ENCODE results near the gene EPHA4. TPM values are rescaled to one million over a fixed set of nuclear protein-coding genes. Genes with fewer than 3 reads are reported as not detected.

The EPHA4 gene
- total RNA-seq, 2 experiments from 2014 or later: 0.23 TPM; not detected in 1

GRCh38 chr2:221412978-221413377, 159.1 kb downstream of the EPHA4 start:
- intact Hi-C loops (cut with micrococcal nuclease; ENCODE audit: unreplicated experiment): no loop called here
- BruUV-seq (replicated peaks): no TSS peak

GRCh38 chr2:221410487-221410886, 161.6 kb downstream of the EPHA4 start:
- H3K79me2 ChIP-seq (ENCODE audit: insufficient read depth, low read depth, low read length): no peaks in the 10 kb centered on the region

More at GRCh38 chr2:221412978-221413377, 159.1 kb downstream of the EPHA4 start:
- Histone ChIP-seq H4K20me1 (ENCODE audit: insufficient read depth, low read length) (no peaks in the 10 kb centered on the region), H3K9me3 (ENCODE audit: low read length) (no peaks in the 10 kb centered on the region), H3K4me3 (ENCODE audit: low read depth, low read length, poor library complexity, severe bottlenecking) (no peak overlapping the region), H3K4me1 (ENCODE audit: insufficient read depth, low read length, poor library complexity, severe bottlenecking) (no peaks in the 10 kb centered on the region), H3K4me2 (ENCODE audit: low read length) (no peak overlapping the region), H3K79me2 (ENCODE audit: insufficient read depth, low read depth, low read length) (no peaks in the 10 kb centered on the region), H3K9me2 (ENCODE audit: insufficient read depth, low read length) (no peaks in the 10 kb centered on the region), H2AFZ (ENCODE audit: low read length) (no peak overlapping the region), H3K36me3 (ENCODE audit: insufficient read depth, low read length) (no peaks in the 10 kb centered on the region), H3K27ac (ENCODE audit: low read depth, low read length, poor library complexity, severe bottlenecking) (no peak overlapping the region)
- CTCF ChIA-PET (ENCODE audit: unreplicated experiment): interaction anchor here (0.5 kb wide), 1 partner anchor 1418 kb away, joined by 4 read pairs; no protein-coding TSS in a partner anchor
- POLR2A ChIA-PET: no interaction called here
- no peak for DNase-seq (ENCODE audit: low spot score)
- TF ChIP-seq CTCF (conservative IDR thresholded peaks at IDR 0.05; ENCODE audit: low read length): no peak
- no peak for TF ChIP-seq EZH2phosphoT487 (IDR thresholded peaks at IDR 0.05; ENCODE audit: borderline replicate concordance, low read depth, low read length)

More at GRCh38 chr2:221410487-221410886, 161.6 kb downstream of the EPHA4 start:
- CTCF ChIA-PET (ENCODE audit: unreplicated experiment): no interaction called here
- Histone ChIP-seq H3K9me2 (ENCODE audit: insufficient read depth, low read length) (no peaks in the 10 kb centered on the region), H3K4me2 (ENCODE audit: low read length) (no peak overlapping the region), H2AFZ (ENCODE audit: low read length) (no peak overlapping the region), H3K36me3 (ENCODE audit: insufficient read depth, low read length) (no peaks in the 10 kb centered on the region), H4K20me1 (ENCODE audit: insufficient read depth, low read length) (no peaks in the 10 kb centered on the region), H3K27ac (ENCODE audit: low read depth, low read length, poor library complexity, severe bottlenecking) (no peak overlapping the region), H3K4me1 (ENCODE audit: insufficient read depth, low read length, poor library complexity, severe bottlenecking) (no peaks in the 10 kb centered on the region), H3K9me3 (ENCODE audit: low read length) (0 out of 2 replicates have a peak, but pooled peaks cover 7% of the 10 kb centered on the region), H3K4me3 (ENCODE audit: low read depth, low read length, poor library complexity, severe bottlenecking) (no peak overlapping the region)
- BruUV-seq (replicated peaks): no TSS peak
- intact Hi-C loops (cut with micrococcal nuclease; ENCODE audit: unreplicated experiment): no loop called here
- DNase-seq (ENCODE audit: low spot score): no peak
- POLR2A ChIA-PET: no interaction called here
- TF ChIP-seq CTCF (conservative IDR thresholded peaks at IDR 0.05; ENCODE audit: low read length): no peak
